Upper lobe of left lung (tissue), 6 donors: ENCODE measurements around the gene TMEM51. TPM values are rescaled to one million over a fixed set of nuclear protein-coding genes. Genes with fewer than 3 reads are reported as not detected.

Experiments used
- ATAC-seq, 2 donors: fragments of 200-7000 bp; cut with Tn5 transposase; one replicate each; pipeline ENCODE4 v1.9.1; 2022; ENCODE audit warnings: mild to moderate bottlenecking in 2 of 2, moderate library complexity in 2 of 2; ENCODE audit not compliant: low FRiP score in 2 of 2
- DNase-seq, 2 donors: peaks; one replicate each; pipeline ENCODE4 v3.0.0-alpha.2; 2019 to 2020
- H3K27ac ChIP-seq, 4 donors: fragments of 200-600 bp; sonication (generic); one replicate each; pipeline ENCODE4 v1.5.1; 2016 to 2019
- H3K27me3 ChIP-seq, 4 donors: fragments of 200-600 bp; sonication (generic); one replicate each; pipeline ENCODE4 v1.5.1; 2017 to 2019
- H3K36me3 ChIP-seq, 4 donors: fragments of 200-600 bp; sonication (generic); one replicate each; pipeline ENCODE4 v1.5.1; 2016 to 2019
- H3K4me1 ChIP-seq, 4 donors: fragments of 200-600 bp; sonication (generic); one replicate each; pipeline ENCODE4 v1.5.1; 2018 to 2019
- H3K4me3 ChIP-seq, 4 donors: fragments of 200-600 bp; sonication (generic); one replicate each; pipeline ENCODE4 v1.5.1; 2017 to 2019; ENCODE audit warnings: mild to moderate bottlenecking in 2 of 4, moderate library complexity in 1 of 4
- H3K9me3 ChIP-seq, 4 donors: fragments of 200-600 bp; sonication (generic); one replicate each; pipeline ENCODE4 v1.5.1; 2018 to 2019
- CTCF ChIP-seq, 6 experiments: fragments of 450-650 bp in 4 of 6; fragments of 200-600 bp in 2 of 6; sonication (generic) in 2 of 6; IDR thresholded peaks; one replicate each; pipeline ENCODE4 v1.5.1; 2016 to 2019; ENCODE audit warnings: antibody characterized with exemption in 6 of 6
- EP300 ChIP-seq, 4 donors: sonication (generic); formaldehyde crosslinking; IDR thresholded peaks; one replicate each; pipeline ENCODE4 v1.5.1; 2017; ENCODE audit warnings: antibody characterized with exemption in 4 of 4, control low read depth in 2 of 4
- POLR2A ChIP-seq, 4 donors: fragments of 450-650 bp; IDR thresholded peaks; one replicate each; pipeline ENCODE4 v1.5.1; 2016 to 2017; ENCODE audit warnings: antibody characterized with exemption in 4 of 4, mild to moderate bottlenecking in 2 of 4
- POLR2AphosphoS5 ChIP-seq, 2 donors: sonication (generic); formaldehyde crosslinking; IDR thresholded peaks; one replicate each; pipeline ENCODE4 v1.5.1; 2017; ENCODE audit warnings: antibody characterized with exemption in 2 of 2
- WGBS, 2 donors: methylation state at CpG; one replicate each; pipeline ENCODE4 v1.1.5; 2017 to 2018; 5-methylcytosine and 5-hydroxymethylcytosine counted together
- total RNA-seq, 6 donors: library from RNA; depleted of rRNA in 4 of 6; stranded (reverse); fragments of >200 nt in 4 of 6; gene quantifications; one replicate each; pipeline versions ENCODE4 v1.1.0 to v1.2.1, GENCODE V29; 2016 to 2021
- donor health status: DM: no; HTN: no; CAD: no; lungs with moderate emphysema.
- donor health status: DM: no; HTN: yes; CAD: no; lungs with severe emphysema.

TMEM51 gene
- total RNA-seq, 6 donors from 2014 or later: 6.3 to 22.4 (median 14.6) TPM

- 93 to 98% methylated on average over 10 to 13 of the region's 13 CpGs for WGBS, 2 donors
- no peak for DNase-seq
- no peak overlapping the region for H3K27ac ChIP-seq
- H3K36me3 ChIP-seq: no peaks in the 10 kb centered on the region
- TF ChIP-seq EP300 (IDR thresholded peaks at IDR 0.05) (no peak), CTCF (IDR thresholded peaks at IDR 0.05) (no peak), POLR2AphosphoS5 (IDR thresholded peaks at IDR 0.05) (no peak), POLR2A (IDR thresholded peaks at IDR 0.05) (no peak)
- no peaks in the 10 kb centered on the region for H3K9me3 ChIP-seq
- ATAC-seq: no peak
- H3K4me3 ChIP-seq: no peak overlapping the region
- no peaks in the 10 kb centered on the region for H3K4me1 ChIP-seq
- no peaks in the 10 kb centered on the region for H3K27me3 ChIP-seq
These were observed 38.7 kb upstream of the TMEM51 start for GRCh38 chr1:15114884-15115283.

- Histone ChIP-seq H3K27ac (no peak overlapping the region), H3K27me3 (no peaks in the 10 kb centered on the region), H3K36me3 (no peaks in the 10 kb centered on the region), H3K9me3 (no peaks in the 10 kb centered on the region), H3K4me3 (no peak overlapping the region), H3K4me1 (no peaks in the 10 kb centered on the region)
- TF ChIP-seq POLR2AphosphoS5 (IDR thresholded peaks at IDR 0.05): no peak
- no peak for TF ChIP-seq POLR2A (IDR thresholded peaks at IDR 0.05)
- TF ChIP-seq EP300 (IDR thresholded peaks at IDR 0.05): no peak
- no peak for TF ChIP-seq CTCF (IDR thresholded peaks at IDR 0.05)
- 91 to 95% methylated on average over 15 of the region's 15 CpGs for WGBS, 2 donors
- no peak for DNase-seq
- ATAC-seq: no peak
These were observed 37.8 kb upstream of the TMEM51 start for GRCh38 chr1:15115542-15116330.

- H3K9me3 ChIP-seq: no peaks in the 10 kb centered on the region
- no peaks in the 10 kb centered on the region for H3K27me3 ChIP-seq
- TF ChIP-seq CTCF (IDR thresholded peaks at IDR 0.05) (no peak), POLR2AphosphoS5 (IDR thresholded peaks at IDR 0.05) (no peak), EP300 (IDR thresholded peaks at IDR 0.05) (no peak), POLR2A (IDR thresholded peaks at IDR 0.05) (no peak)
- no peak overlapping the region for H3K27ac ChIP-seq
- ATAC-seq (no peak), DNase-seq (no peak)
- no peaks in the 10 kb centered on the region for H3K36me3 ChIP-seq
- H3K4me1 ChIP-seq: no peaks in the 10 kb centered on the region
- 47 to 63% methylated on average over 5 of the region's 5 CpGs for WGBS, 2 donors
- no peak overlapping the region for H3K4me3 ChIP-seq
These were observed 36.6 kb upstream of the TMEM51 start for GRCh38 chr1:15116966-15117365.

GRCh38 chr1:15117671-15118325 is 35.7 kb upstream of the TMEM51 start:
- DNase-seq (no peak), ATAC-seq (no peak)
- TF ChIP-seq EP300 (IDR thresholded peaks at IDR 0.05): no peak
- TF ChIP-seq POLR2A (IDR thresholded peaks at IDR 0.05): no peak
- no peak for TF ChIP-seq POLR2AphosphoS5 (IDR thresholded peaks at IDR 0.05)
- TF ChIP-seq CTCF (IDR thresholded peaks at IDR 0.05): no peak
- Histone ChIP-seq H3K27me3 (no peaks in the 10 kb centered on the region), H3K9me3 (no peaks in the 10 kb centered on the region), H3K4me3 (no peak overlapping the region), H3K4me1 (no peaks in the 10 kb centered on the region), H3K27ac (no peak overlapping the region), H3K36me3 (no peaks in the 10 kb centered on the region)
- 76 to 96% methylated on average over 7 to 8 of the region's 8 CpGs for WGBS, 2 donors
